Choroid plexus epithelial cell (primary cell): ENCODE data around the gene METTL21C.
A peak's percentile ranks its signal among the peaks of the same experiment; 100 is the strongest.

ENCODE experiments used
- DNase-seq: peaks from one replicate; pipeline ENCODE4 v3.0.0-alpha.2; 2010; ENCODE audit warnings: low read depth
- H3K4me3 ChIP-seq: 2 replicates; pipeline ENCODE4 v1.5.1; 2011; ENCODE audit warnings: low read depth, mild to moderate bottlenecking, control low read depth, low read length, moderate library complexity
- TF ChIP-seq, protein P1 (sequence below): conservative IDR thresholded peaks from 2 replicates; pipeline ENCODE4 v1.5.1; 2011; ENCODE audit warnings: low read depth, mild to moderate bottlenecking, control low read depth, inconsistent platforms, low read length, moderate library complexity

METTL21C gene

DNA sequence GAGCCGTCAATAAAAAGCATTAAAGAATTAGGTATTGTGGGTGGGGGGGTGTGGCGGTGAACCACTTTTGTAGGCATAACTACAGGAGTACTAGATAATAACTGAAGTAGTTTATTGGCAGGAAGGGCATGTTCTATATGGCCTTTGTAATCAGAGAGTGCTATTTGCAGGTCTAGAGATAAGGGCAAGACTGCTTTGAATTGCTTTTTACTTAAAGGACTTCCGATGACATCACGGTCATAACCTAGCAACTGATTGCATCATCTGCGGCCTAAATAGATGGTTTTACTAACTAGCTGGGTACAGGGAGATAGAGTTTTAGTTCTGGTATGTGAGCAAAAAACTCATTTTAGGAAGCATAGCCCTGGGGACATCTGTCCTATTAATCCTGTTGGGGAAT, 24.7 kb downstream of the METTL21C start:
- no peak overlapping the region for H3K4me3 ChIP-seq
- no peak for DNase-seq
- TF ChIP-seq, protein P1, sequence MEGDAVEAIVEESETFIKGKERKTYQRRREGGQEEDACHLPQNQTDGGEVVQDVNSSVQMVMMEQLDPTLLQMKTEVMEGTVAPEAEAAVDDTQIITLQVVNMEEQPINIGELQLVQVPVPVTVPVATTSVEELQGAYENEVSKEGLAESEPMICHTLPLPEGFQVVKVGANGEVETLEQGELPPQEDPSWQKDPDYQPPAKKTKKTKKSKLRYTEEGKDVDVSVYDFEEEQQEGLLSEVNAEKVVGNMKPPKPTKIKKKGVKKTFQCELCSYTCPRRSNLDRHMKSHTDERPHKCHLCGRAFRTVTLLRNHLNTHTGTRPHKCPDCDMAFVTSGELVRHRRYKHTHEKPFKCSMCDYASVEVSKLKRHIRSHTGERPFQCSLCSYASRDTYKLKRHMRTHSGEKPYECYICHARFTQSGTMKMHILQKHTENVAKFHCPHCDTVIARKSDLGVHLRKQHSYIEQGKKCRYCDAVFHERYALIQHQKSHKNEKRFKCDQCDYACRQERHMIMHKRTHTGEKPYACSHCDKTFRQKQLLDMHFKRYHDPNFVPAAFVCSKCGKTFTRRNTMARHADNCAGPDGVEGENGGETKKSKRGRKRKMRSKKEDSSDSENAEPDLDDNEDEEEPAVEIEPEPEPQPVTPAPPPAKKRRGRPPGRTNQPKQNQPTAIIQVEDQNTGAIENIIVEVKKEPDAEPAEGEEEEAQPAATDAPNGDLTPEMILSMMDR: no peak

DNA sequence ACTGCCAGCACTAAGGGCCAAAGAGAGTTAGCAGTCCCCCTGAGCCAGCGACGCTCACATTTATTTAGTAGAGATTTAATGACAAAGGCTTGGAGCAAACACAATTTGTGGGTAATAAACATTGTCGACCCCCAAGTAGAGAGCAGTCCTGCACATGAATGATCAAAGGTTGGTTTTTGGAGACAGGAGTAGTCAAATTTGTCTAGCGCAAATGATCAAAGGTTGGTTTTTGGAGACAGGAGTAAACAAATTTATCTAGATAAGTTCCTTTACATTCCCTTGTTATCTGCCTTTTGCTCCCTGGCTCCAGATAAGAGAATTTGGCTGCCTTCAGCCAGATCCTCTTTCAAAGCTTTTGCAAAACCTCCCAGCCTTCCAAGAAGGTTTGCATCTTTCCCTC, 26.9 kb downstream of the METTL21C start:
- DNase-seq: no peak
- H3K4me3 ChIP-seq: no peak overlapping the region
- TF ChIP-seq, protein P1: no peak

DNA sequence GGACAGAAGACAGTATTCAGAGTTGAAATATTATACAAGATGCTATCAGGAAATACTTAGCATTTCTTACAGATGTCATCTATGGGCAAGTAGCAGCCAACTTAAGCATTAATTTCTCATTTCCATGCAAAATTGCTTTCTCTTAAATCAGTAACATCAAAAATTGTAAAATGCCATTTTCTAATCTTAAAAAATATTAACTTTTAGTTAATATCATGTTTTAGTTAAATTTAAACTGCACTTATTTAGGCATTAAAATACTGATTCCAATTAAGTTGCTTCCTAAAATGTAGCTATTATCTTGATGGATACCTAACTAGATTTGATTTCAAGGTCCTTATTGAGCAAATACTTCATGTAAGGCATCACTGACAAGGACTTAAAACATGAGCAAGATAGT, 27.8 kb downstream of the METTL21C start:
- TF ChIP-seq, protein P1: no peak
- no peak for DNase-seq
- H3K4me3 ChIP-seq: no peak overlapping the region

DNA sequence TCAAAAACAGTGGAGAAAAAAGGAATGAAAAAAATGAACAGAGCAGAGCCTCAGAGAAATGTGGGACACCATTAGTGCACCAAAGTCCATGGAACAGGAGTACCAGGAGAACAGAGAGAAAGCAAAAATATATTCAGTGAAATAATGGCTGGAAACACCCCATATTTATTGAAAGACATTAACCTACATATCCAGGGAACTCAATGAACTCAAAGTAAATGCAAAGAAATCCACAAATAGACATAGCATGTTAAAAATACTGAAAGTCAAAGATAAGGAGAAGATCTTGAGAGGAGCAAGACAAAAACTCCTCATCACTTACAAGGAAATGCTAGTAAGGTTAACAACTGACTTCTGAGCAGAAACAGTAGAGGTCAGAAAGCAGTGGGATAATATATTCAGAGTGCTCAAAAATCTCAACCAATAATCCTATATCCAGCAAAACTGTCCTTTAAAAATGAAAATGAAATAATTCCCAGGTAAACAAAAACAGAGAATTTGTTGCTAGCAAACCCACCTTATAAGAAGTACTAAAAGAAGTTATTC, 35.6 kb downstream of the METTL21C start:
- TF ChIP-seq, protein P1: no peak
- no peak for DNase-seq
- H3K4me3 ChIP-seq: no peak overlapping the region

DNA sequence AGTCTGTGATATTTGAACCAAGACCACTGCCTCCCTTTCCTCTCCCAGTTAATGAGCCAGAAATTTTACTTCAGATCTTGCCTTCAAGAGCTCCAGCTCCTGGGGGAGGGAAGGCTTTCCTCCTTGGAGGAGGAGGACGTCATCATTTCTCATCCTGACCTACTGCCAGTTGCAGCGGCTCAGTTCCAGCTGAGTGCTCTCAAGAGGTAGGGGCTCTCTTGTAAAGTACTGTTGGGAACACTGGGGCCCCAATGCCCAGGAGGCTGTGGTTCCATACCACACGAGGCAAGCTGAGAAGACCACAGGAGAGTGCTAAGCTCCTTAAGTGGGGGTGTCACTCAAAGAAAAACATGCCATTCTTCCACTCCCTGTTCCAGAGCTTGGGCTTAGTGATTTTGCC, 36.2 kb downstream of the METTL21C start:
- TF ChIP-seq, protein P1: no peak

DNA sequence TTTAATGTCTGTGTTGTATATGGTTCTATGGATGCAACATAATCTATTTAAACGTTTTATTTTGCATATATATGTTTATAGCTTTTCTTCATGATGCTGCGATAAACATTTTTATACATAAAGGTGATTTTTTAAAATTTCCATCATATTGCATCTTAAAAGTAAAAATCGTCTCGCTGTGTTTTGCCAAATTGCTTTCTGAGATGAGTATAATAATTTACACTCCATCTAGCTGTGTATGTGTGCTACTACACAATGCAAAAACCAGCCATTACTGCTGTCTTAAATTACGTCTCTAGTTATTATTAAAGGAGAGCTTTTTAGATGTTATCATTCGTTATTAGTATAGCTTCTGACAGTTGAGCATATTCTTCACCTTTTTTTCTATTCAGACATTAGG, 37.2 kb downstream of the METTL21C start:
- TF ChIP-seq, protein P1: peak; percentile 42
- no peak overlapping the region for H3K4me3 ChIP-seq
- peak; percentile 23 for DNase-seq

More for the DNA sequence above, 36.2 kb downstream of the METTL21C start:
- no peak for DNase-seq
- H3K4me3 ChIP-seq: no peak overlapping the region

DNA sequence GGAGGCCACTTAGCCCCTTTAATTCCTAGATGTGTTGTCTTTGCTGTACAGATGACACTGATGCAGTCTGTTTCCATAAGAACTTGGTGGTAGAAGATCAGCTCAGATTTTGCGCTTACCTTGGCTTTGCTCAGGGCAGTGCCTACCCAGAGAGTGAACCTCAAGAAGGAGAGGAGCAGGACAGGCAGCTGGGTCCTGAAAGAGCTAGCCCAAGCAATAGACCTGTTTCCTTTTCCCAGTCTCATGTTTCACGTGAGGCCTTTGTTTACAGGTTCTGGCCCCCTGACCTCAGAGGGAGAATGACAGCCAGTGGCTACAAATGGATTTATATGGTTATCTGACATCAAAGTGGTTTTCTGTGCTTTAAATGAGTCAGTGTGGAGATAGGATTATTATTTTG, 40.1 kb downstream of the METTL21C start:
- DNase-seq: no peak
- H3K4me3 ChIP-seq: no peak overlapping the region
- TF ChIP-seq, protein P1: no peak
